ENCODE measurements around the gene SLC25A2. TPM values are rescaled to one million over a fixed set of nuclear protein-coding genes. Genes with fewer than 3 reads are reported as not detected.
"Not testable (repeated sequence)": the region's sequence is repeated elsewhere in the genome, so short reads cannot be mapped to it uniquely, and the experiment has no call there.

The SLC25A2 gene
- total RNA-seq, 4 donors from 2014 or later = 0.28 to 2.4 (median 2.3) TPM; not detected in 1

- no peaks in the 10 kb centered on the region for H3K36me3 ChIP-seq
- DNase-seq = no peak
- H3K4me1 ChIP-seq = no peaks in the 10 kb centered on the region
- intact Hi-C loops (cut with DNase I; ENCODE audit: low total_unique reads) = no loop called here
- peaks cover 3 to 52% of the 10 kb centered on the region in 2 donors for H3K9me3 ChIP-seq
- TF ChIP-seq POLR2A (IDR thresholded peaks at IDR 0.05) (no peak), CTCF (IDR thresholded peaks at IDR 0.05) (no peak)
- H3K27me3 ChIP-seq = no peaks in the 10 kb centered on the region
- H3K27ac ChIP-seq = no peak overlapping the region
- H3K4me3 ChIP-seq = peak overlapping the region in 1 of 2 donors; percentile 5
Observed at GRCh38 chr5:141343953-141344463, 40.2 kb upstream of the SLC25A2 start.

- peaks cover 3 to 58% of the 10 kb centered on the region in 2 donors for H3K9me3 ChIP-seq
- TF ChIP-seq POLR2A (IDR thresholded peaks at IDR 0.05) = no peak
- TF ChIP-seq CTCF (IDR thresholded peaks at IDR 0.05) = no peak
- no peak for DNase-seq
Observed at GRCh38 chr5:141343242-141343952, 39.5 kb upstream of the SLC25A2 start, which contains the start of gene PCDHGA3. PCDHGA3 (plus strand) TSS chr5:141343829; CDS start chr5:141344034, 205 bp downstream.

GRCh38 chr5:141342773-141343172, 38.9 kb upstream of the SLC25A2 start:
- intact Hi-C loops (cut with DNase I; ENCODE audit: low total_unique reads) = no loop called here
- no peak for TF ChIP-seq CTCF (IDR thresholded peaks at IDR 0.05)
- Histone ChIP-seq H3K4me1 (no peaks in the 10 kb centered on the region), H3K36me3 (no peaks in the 10 kb centered on the region), H3K4me3 (no peak overlapping the region), H3K27ac (no peak overlapping the region), H3K27me3 (no peaks in the 10 kb centered on the region), H3K9me3 (peaks cover 3 to 61% of the 10 kb centered on the region in 2 donors)
- no peak for DNase-seq

More at GRCh38 chr5:141343242-141343952, 39.5 kb upstream of the SLC25A2 start, which contains the start of gene PCDHGA3:
- H3K4me1 ChIP-seq = no peaks in the 10 kb centered on the region
- intact Hi-C loops (cut with DNase I; ENCODE audit: low total_unique reads) = no loop called here
- H3K27ac ChIP-seq = no peak within 1 kb of the TSS
- H3K36me3 ChIP-seq = no peaks in the 10 kb centered on the region
- no peaks in the 10 kb centered on the region for H3K27me3 ChIP-seq
- H3K4me3 ChIP-seq = peak within 1 kb of the TSS in 1 of 2 donors; percentile 5

GRCh38 chr5:141340781-141341354, 37.0 kb upstream of the SLC25A2 start:
- H3K4me1 ChIP-seq; H3K4me3 ChIP-seq; H3K27me3 ChIP-seq; intact Hi-C loops (cut with DNase I; ENCODE audit: low total_unique reads); H3K36me3 ChIP-seq; DNase-seq; H3K27ac ChIP-seq: not testable (repeated sequence)
- H3K9me3 ChIP-seq = peaks cover 3 to 62% of the 10 kb centered on the region in 2 donors

GRCh38 chr5:141338538-141339306, 34.9 kb upstream of the SLC25A2 start, which contains the start of gene PCDHGA2:
PCDHGA2 (plus strand) TSS chr5:141338760.
- no peak within 1 kb of the TSS for H3K27ac ChIP-seq
- H3K36me3 ChIP-seq = no peaks in the 10 kb centered on the region
- H3K9me3 ChIP-seq = peaks cover 3 to 56% of the 10 kb centered on the region in 2 donors
- H3K4me1 ChIP-seq = no peaks in the 10 kb centered on the region
- H3K27me3 ChIP-seq = no peaks in the 10 kb centered on the region
- TF ChIP-seq CTCF (IDR thresholded peaks at IDR 0.05) (peak in 3 of 4 experiments; percentile 31 to 41 (median 35)), POLR2A (IDR thresholded peaks at IDR 0.05) (no peak)
- DNase-seq = no peak
- peak within 1 kb of the TSS; percentile 0 to 25 for H3K4me3 ChIP-seq
- intact Hi-C loops (cut with DNase I; ENCODE audit: low total_unique reads) = no loop called here

- intact Hi-C loops (cut with DNase I; ENCODE audit: low total_unique reads) = not testable (repeated sequence)
- peaks cover 0 to 52% of the 10 kb centered on the region in 2 donors for H3K9me3 ChIP-seq
Observed at GRCh38 chr5:141332571-141332970, 28.7 kb upstream of the SLC25A2 start.

More at GRCh38 chr5:141332571-141332970, 28.7 kb upstream of the SLC25A2 start:
- H3K4me1 ChIP-seq, H3K4me3 ChIP-seq, H3K36me3 ChIP-seq, H3K27ac ChIP-seq, H3K27me3 ChIP-seq, DNase-seq: not testable (repeated sequence)
